A549 (cell line): Measurements from ENCODE around the gene CRYGN.

Experiments
- CBX2 ChIP-seq: fragments of 200-600 bp; sonication (generic); IDR thresholded peaks from 2 replicates; pipeline ENCODE4 v1.6.1; 2016; ENCODE audit warnings: low read depth, mild to moderate bottlenecking, borderline replicate concordance
- CHD4 ChIP-seq: fragments of 200-600 bp; sonication (generic); IDR thresholded peaks from 2 replicates; pipeline ENCODE4 v1.6.1; 2016; ENCODE audit warnings: antibody characterized with exemption, mild to moderate bottlenecking, borderline replicate concordance
- FOSL2 ChIP-seq, 2 experiments: fragments of 450-650 bp in 1 of 2; fragments of >200 bp in 1 of 2; sonication (Bioruptor Twin) in 1 of 2; formaldehyde crosslinking; IDR thresholded peaks; 2 replicates each; pipeline versions ENCODE4 v1.5.0 to v1.6.1; 2016 to 2020; ENCODE audit warnings: mild to moderate bottlenecking in 1 of 2, moderate library complexity in 1 of 2
- RARB ChIP-seq: fragments of 250-450 bp; sonication (Bioruptor Pico); IDR thresholded peaks from 2 replicates; pipeline ENCODE4 v1.8.0; 2021; ENCODE audit warnings: mild to moderate bottlenecking, moderate library complexity
- TF ChIP-seq, protein P1 (sequence below): fragments of >200 bp; sonication (Bioruptor Twin); formaldehyde crosslinking; IDR thresholded peaks from 3 replicates; pipeline ENCODE4 v1.5.1; 2016

DNA sequence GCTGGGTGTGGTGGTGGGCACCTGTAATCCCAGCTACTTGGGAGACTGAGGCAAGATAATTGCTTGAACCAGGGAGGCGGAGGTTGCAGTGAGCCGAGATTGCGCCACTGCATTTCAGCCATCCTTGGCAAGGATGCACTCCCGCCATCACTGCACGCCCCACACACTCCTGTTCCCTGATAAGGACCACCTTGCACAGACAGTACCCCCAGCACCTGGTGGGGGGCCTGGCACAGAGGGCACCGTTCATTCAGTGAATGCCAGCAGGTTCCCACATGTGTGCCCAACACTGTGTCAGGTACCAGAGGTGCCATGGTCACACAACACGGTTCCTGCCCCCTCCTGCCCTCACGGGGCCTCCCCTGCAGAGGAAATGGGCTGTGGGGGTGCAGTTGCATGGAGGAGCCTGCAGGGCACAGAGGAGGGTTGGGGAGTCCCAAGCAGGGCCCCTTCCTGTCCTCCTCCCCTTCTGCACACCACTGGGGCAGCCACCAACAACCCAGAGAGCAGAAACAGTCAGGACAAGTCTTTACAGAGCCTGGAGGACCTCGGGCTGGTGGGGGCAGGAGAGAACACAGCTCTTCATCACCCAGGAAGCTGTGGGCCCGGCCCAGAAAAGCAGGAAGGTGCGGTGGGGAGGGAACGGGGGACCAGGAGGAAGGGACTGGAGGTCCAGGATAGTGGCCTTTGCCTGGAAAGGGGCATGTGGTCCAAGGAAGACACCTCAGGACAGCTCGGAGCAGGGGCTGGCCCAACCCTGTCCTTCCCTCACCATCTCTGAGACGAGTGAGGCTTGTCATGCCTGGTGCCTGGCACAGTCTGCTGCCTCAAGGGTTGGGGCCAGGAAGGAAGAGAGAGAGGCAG lies 7.1 kb downstream of the CRYGN start:
- TF ChIP-seq CBX2 (no peak), RARB (CRISPR knock-in tag) (no peak), CHD4 (no peak), FOSL2 (IDR thresholded peaks at IDR 0.05) (no peak), FOSL2 (CRISPR knock-in tag; IDR thresholded peaks at IDR 0.05) (no peak)
- TF ChIP-seq, protein P1, sequence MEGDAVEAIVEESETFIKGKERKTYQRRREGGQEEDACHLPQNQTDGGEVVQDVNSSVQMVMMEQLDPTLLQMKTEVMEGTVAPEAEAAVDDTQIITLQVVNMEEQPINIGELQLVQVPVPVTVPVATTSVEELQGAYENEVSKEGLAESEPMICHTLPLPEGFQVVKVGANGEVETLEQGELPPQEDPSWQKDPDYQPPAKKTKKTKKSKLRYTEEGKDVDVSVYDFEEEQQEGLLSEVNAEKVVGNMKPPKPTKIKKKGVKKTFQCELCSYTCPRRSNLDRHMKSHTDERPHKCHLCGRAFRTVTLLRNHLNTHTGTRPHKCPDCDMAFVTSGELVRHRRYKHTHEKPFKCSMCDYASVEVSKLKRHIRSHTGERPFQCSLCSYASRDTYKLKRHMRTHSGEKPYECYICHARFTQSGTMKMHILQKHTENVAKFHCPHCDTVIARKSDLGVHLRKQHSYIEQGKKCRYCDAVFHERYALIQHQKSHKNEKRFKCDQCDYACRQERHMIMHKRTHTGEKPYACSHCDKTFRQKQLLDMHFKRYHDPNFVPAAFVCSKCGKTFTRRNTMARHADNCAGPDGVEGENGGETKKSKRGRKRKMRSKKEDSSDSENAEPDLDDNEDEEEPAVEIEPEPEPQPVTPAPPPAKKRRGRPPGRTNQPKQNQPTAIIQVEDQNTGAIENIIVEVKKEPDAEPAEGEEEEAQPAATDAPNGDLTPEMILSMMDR, result no peak
